Activated T-helper 1 cell treated with Interleukin-2 at 50 U/mL for 16 hours (primary cell): Measurements from ENCODE around the gene RBM17.
"Not testable (repeated sequence)": the region's sequence is repeated elsewhere in the genome, so short reads cannot be mapped to it uniquely, and the experiment has no call there.

Experiments
- DNase-seq: peaks from one replicate; pipeline ENCODE4 v3.0.0-alpha.2; 2020; ENCODE audit warnings: low read depth

Gene RBM17

GRCh38 chr10:6080417-6080973 is 8.3 kb upstream of the RBM17 start:
- no peak for DNase-seq

GRCh38 chr10:6082496-6083395 is 6.1 kb upstream of the RBM17 start:
- DNase-seq: no peak

- no peak for DNase-seq
Measured at GRCh38 chr10:6083523-6084475, 5.0 kb upstream of the RBM17 start.

DNA sequence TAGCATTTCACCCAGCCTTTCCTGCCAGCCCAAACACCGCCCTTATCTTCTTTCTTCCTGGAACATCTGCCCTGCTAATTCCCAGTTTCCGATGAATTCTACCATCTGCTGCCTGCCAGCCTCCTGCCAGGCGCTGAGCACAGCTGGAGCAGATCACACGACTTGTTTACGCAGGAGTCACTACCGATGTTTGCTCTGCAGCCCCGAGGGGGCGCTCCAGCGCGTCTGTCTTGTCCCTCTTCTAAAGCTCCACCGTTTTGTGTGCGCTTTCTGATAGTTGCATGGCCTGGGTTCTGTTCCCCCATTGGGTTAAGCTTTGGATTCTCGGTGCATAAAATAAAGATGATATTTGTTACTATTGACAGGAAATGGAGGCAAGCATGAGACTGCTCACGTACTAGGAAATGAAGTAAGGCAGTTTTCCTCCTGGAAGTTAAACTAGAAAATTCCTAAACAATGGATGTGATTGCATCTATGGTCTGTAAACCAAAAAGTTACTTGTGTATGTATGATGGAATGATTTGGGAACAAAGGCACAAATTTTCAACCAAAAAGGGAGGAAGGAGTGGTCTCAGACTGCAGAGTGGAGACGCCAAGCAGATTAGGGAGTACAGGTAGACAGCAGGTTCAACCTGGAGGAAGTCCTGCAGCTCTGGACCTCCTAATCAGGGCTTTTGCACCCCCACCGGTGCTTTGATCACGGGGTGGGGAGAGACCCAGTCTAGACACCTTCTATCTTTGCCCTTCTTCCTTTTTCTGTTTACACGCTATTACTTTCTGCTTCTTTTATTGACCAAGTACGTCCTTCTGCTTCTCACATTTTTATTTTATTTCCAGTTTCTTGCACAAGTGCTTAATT is 2.2 kb upstream of the RBM17 start:
- peak; percentile 78 for DNase-seq

GRCh38 chr10:6089334-6090219 is 743 bp downstream of the RBM17 start:
- DNase-seq: no peak

GRCh38 chr10:6091630-6092029 is 2.8 kb downstream of the RBM17 start:
- no peak for DNase-seq

- no peak for DNase-seq
Measured at GRCh38 chr10:6092731-6093130, 3.9 kb downstream of the RBM17 start.

DNA sequence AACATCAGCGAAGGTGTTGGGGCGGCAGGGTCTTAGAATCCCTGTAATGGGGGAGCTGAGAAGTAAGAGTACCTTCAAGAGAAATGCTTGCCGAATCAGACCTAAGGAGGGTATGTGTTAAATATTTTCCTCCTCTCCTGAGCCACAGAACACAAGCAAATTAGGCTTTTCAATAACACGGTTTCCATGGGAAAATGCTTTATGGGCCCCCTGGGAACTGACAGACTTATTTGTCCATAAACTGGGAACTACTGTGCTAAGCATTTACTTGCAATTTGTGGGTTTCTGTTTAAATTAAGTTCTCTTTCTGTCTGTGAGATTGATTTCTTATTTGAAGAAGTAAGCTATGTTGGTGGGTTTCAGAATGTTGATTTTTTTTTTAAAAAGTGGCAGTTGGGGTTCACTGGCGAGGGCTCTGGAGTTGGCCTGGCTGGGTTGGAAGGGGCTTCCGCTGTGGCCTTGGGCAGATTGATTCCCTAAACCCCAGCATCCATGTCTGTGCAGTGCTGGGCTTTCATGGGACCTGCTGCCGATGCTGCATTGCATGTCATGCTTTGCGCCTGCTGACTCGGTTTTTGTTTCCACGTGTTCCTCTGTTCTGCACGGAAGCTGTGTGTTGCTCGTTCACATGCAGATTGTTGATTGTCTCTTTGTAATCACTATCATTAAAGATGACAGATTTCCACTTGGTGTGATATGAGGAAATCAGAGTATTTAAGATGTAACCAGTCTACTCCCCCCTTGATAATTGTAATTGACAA is 7.2 kb downstream of the RBM17 start:
- no peak for DNase-seq

DNA sequence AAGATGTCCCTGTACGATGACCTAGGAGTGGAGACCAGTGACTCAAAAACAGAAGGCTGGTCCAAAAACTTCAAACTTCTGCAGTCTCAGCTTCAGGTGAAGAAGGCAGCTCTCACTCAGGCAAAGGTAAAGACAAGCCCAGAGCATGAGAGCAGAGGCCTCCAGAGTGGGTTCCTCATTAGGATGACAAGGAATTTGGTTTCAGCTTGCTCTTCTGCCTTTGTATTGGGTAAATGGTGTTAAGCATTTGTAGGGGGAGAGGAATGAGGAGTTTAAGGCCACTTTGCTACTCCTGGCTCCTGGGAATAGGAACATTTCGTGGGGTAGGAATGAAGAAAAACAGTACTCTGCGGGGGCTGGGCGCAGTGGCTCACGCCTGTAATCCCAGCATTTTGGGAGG is 8.2 kb downstream of the RBM17 start:
- no peak for DNase-seq

GRCh38 chr10:6098156-6098555 is 9.3 kb downstream of the RBM17 start:
- no peak for DNase-seq

- DNase-seq: no peak
Measured at GRCh38 chr10:6100370-6100769, 11.5 kb downstream of the RBM17 start.

DNA sequence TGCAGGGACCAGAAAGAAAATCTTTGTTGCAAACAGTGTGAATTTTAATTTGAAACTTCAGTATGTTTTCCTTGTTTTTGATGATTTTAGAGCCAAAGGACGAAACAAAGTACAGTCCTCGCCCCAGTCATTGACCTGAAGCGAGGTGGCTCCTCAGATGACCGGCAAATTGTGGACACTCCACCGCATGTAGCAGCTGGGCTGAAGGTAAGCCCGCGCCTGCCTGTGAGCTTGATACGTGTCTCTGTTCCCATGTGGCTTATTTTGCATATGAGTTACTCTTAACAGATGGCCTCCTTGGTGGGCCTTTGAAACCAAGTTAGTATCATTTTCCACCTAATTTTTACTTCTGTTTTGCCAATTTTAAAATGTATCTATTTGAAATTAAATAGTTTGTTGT is 12.3 kb downstream of the RBM17 start:
- DNase-seq: no peak

DNA sequence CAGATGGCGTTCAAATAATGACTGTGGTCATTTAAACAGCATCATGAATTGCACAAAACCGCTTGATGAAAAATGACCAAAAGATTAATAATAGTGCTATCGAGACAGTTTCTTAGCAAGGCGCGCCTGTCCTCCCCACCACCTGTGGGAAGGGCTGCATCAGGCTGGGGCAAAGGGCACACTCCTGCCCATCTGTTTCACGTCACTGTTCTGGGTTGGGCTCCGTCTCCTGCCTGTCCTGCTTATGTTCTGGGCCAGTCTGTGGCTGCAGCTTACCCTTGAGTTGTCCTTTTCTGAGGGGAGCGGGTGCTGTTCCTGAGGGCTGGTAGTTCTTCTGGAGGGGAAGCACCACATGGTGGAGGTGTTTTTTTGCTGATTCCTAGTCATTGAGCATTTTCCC is 13.3 kb downstream of the RBM17 start:
- DNase-seq: no peak

- no peak for DNase-seq
Measured at GRCh38 chr10:6103591-6103990, 14.8 kb downstream of the RBM17 start.

GRCh38 chr10:6107616-6108015 is 18.8 kb downstream of the RBM17 start:
- not testable (repeated sequence) for DNase-seq

DNA sequence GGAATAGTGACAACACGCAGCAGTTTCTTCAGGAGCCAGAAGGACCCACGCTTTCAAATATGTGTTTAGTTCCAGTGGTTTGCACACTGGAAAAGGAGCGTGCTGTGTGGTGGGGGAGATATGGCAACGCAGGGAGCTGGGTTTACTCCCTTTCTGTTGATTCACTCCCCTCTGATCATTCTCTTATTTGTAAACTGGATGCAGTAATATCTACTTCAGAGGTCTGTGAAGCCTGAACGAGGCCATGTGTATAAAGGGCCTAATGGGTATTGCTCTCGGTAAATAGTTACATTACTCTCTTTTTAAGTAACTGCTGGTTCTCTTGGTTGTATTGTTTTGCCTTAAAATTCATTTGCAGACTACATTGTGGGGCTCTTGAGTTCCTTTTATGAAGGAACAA is 19.2 kb downstream of the RBM17 start:
- no peak for DNase-seq

DNA sequence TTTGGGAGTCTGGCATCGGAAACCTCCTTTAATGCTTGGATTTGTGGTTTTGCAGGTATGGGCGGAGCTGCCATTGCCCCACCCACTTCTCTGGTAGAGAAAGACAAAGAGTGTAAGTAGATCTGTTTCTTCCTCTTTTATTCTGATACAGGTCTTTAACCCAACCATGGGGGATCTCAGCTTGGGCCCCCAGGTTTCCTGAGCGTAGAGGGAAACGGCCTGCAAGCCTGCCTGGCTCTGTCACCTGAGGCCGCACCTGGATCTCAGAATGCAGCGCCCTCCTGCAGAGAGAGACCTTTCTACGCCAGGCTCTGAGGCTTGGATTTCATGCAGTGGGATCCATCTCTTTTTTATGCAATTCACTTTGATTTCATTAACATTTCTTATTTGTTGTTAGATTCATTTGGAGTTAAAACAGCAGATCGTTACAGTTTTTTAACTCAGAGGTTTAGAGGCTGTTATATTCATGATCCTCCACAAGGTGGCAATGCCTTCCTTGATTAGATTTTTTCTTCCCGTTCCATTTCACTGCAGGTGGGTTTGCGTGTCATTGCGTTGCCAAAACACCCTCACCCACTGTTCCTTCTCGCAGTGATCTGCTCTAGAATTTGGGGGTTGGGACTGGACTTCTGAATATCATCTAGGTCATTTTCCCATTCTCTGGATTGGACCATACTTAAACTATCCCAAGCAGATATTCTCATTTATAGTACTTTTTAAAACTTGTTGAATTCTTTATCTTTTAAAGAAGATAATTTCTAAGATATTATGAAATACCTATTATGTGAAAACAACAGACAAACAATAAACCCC is 20.0 kb downstream of the RBM17 start:
- no peak for DNase-seq

DNA sequence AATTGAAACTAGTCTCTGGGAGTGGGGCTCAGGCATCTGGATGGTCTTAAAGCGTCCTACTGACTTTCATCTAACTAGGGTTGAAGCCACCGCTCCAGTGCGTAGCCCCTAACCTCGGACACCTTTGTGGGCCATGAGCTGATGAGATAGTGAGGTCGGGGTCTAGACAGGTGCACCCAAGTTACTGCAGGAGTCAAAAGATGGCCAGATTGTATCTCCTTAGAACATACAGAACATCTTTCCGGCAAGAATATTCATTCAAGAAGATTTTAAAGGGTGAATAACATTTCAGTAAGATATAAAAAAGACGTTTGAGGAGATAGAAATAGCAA is 20.6 kb downstream of the RBM17 start:
- no peak for DNase-seq

DNA sequence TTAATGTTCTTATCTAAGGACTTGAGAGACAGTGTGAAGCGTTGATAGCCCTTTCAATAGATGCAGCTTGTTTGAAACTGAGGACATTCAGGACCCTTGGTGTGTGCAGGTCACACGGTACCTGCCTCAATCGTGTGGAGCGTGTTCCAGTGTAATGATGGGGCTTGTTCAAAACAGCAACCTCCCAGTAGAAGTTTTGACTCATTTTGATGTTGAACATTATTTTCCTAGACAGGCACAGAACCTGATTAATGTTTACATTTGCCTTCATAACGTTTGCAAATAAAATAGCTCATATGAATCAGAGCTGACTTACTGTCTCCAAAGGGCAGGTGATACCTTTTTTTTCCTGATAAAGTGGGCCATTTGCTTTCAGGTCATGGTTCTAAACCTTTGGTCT is 21.3 kb downstream of the RBM17 start:
- no peak for DNase-seq
